ENCODE data around the gene KIF5C.

DNA sequence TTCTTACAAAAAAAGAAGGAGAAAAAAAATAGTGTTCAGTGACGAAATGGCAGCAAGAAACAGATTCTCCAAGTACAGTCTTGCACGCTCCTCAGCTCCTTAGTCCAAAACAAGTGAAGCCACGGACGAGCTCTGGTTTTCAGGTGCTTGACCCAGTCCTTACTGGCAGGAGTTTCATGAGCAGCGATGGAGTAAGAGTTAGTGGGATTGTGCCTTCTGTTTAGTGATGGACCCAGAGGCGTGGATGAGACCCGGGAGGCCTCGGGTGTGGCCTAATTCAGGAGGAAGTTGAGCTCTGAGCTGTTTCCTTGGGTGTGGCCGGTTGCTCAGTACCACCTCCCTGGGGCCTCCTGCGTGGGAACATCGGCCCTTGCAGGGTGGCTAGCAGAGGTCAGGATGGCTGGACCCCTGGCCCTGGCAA is 52.0 kb downstream of the KIF5C start:
- TF ChIP-seq EZH2phosphoT487 (IDR thresholded peaks at IDR 0.05; ENCODE audit: insufficient read depth, low read depth) = no peak
- TF ChIP-seq EZH2 (IDR thresholded peaks at IDR 0.05; ENCODE audit: insufficient read depth, poor library complexity, severe bottlenecking) = no peak

Data from GM23248 (cell line).